H9 (cell line): ENCODE measurements around the gene ACBD6. TPM values are rescaled to one million over a fixed set of nuclear protein-coding genes. Genes with fewer than 3 reads are reported as not detected.
"Not testable (repeated sequence)": the region's sequence is repeated elsewhere in the genome, so short reads cannot be mapped to it uniquely, and the experiment has no call there.

Experiments
- DNase-seq: peaks from one replicate; pipeline ENCODE4 v3.0.0-alpha.2; 2017
- H2AFZ ChIP-seq: one replicate; pipeline ENCODE4 v1.6.1; 2013; ENCODE audit warnings: mild to moderate bottlenecking, low read length, control low read depth, moderate library complexity
- H2AK5ac ChIP-seq: 2 replicates; pipeline ENCODE4 v1.6.1; 2013; ENCODE audit warnings: low read length, control low read depth, mixed read lengths; ENCODE audit not compliant: insufficient read length
- H2BK120ac ChIP-seq: one replicate; pipeline ENCODE4 v1.6.1; 2013; ENCODE audit warnings: low read depth, mild to moderate bottlenecking, low read length, control low read depth, inconsistent platforms; ENCODE audit not compliant: poor library complexity, severe bottlenecking
- H2BK12ac ChIP-seq: 2 replicates; pipeline ENCODE4 v1.6.1; 2013; ENCODE audit warnings: low read length, control low read depth, mixed read lengths, low read depth; ENCODE audit not compliant: insufficient read length
- H2BK15ac ChIP-seq: 2 replicates; pipeline ENCODE4 v1.6.1; 2013; ENCODE audit warnings: low read depth, low read length, control low read depth
- H2BK20ac ChIP-seq: one replicate; pipeline ENCODE4 v1.6.1; 2013; ENCODE audit warnings: low read depth, mild to moderate bottlenecking, low read length, control low read depth, inconsistent platforms; ENCODE audit not compliant: poor library complexity, severe bottlenecking
- H2BK5ac ChIP-seq: 2 replicates; pipeline ENCODE4 v1.6.1; 2013; ENCODE audit warnings: low read length, control low read depth, mixed read lengths; ENCODE audit not compliant: insufficient read length
- H3K14ac ChIP-seq: 2 replicates; pipeline ENCODE4 v1.6.1; 2013; ENCODE audit warnings: low read length, control low read depth; ENCODE audit not compliant: insufficient read depth
- H3K18ac ChIP-seq: 2 replicates; pipeline ENCODE4 v1.6.1; 2013; ENCODE audit warnings: low read depth, mild to moderate bottlenecking, mixed read lengths, low read length, control low read depth; ENCODE audit not compliant: insufficient read length
- H3K23ac ChIP-seq: 2 replicates; pipeline ENCODE4 v1.6.1; 2013; ENCODE audit warnings: low read length, control low read depth, mixed read lengths, low read depth; ENCODE audit not compliant: insufficient read length
- H3K23me2 ChIP-seq: 2 replicates; pipeline ENCODE4 v1.6.1; 2013; ENCODE audit warnings: low read depth, mild to moderate bottlenecking, mixed read lengths, low read length, control low read depth; ENCODE audit not compliant: insufficient read length, poor library complexity, severe bottlenecking
- H3K27ac ChIP-seq: 2 replicates; pipeline ENCODE4 v1.5.1; 2013; ENCODE audit warnings: low read length, control low read depth, mixed read lengths, low read depth; ENCODE audit not compliant: insufficient read length
- H3K27me3 ChIP-seq: 2 replicates; pipeline ENCODE4 v1.6.1; 2013; ENCODE audit warnings: low read length, control low read depth, inconsistent platforms; ENCODE audit not compliant: insufficient read depth
- H3K4ac ChIP-seq: 2 replicates; pipeline ENCODE4 v1.6.1; 2013; ENCODE audit warnings: low read depth, mild to moderate bottlenecking, control low read depth, inconsistent platforms, low read length, moderate library complexity
- H3K4me1 ChIP-seq: 2 replicates; pipeline ENCODE4 v1.6.1; 2013; ENCODE audit warnings: low read length, control low read depth, inconsistent platforms; ENCODE audit not compliant: insufficient read depth
- H3K4me2 ChIP-seq: 2 replicates; pipeline ENCODE4 v1.6.1; 2013; ENCODE audit warnings: low read length, control low read depth, mixed read lengths; ENCODE audit not compliant: insufficient read length, insufficient read depth
- H3K56ac ChIP-seq: 2 replicates; pipeline ENCODE4 v1.6.1; 2013; ENCODE audit warnings: low read depth, mild to moderate bottlenecking, mixed read lengths, low read length, control low read depth; ENCODE audit not compliant: insufficient read length
- H3K79me1 ChIP-seq: 2 replicates; pipeline ENCODE4 v1.6.1; 2013; ENCODE audit warnings: low read depth, mild to moderate bottlenecking, moderate library complexity, low read length, control low read depth, inconsistent platforms; ENCODE audit not compliant: insufficient read depth, poor library complexity, severe bottlenecking
- H3K79me2 ChIP-seq: 2 replicates; pipeline ENCODE4 v1.6.1; 2013; ENCODE audit warnings: low read length, control low read depth, inconsistent platforms; ENCODE audit not compliant: insufficient read depth
- H3K9ac ChIP-seq: 2 replicates; pipeline ENCODE4 v1.6.1; 2013; ENCODE audit warnings: low read length, control low read depth, mixed read lengths; ENCODE audit not compliant: insufficient read length; ENCODE audit errors: extremely low read depth
- H3K9me3 ChIP-seq: one replicate; pipeline ENCODE4 v1.6.1; 2013; ENCODE audit warnings: low read depth, low read length, inconsistent platforms; ENCODE audit not compliant: control insufficient read depth
- H3T11ph ChIP-seq: one replicate; pipeline ENCODE4 v1.6.1; 2013; ENCODE audit warnings: mild to moderate bottlenecking, low read length, control low read depth, inconsistent platforms
- H4K20me1 ChIP-seq: one replicate; pipeline ENCODE4 v1.6.1; 2013; ENCODE audit not compliant: control insufficient read depth, insufficient read length, insufficient read depth
- H4K5ac ChIP-seq: 2 replicates; pipeline ENCODE4 v1.6.1; 2013; ENCODE audit warnings: low read depth, mild to moderate bottlenecking, mixed read lengths, low read length, control low read depth; ENCODE audit not compliant: insufficient read length
- H4K8ac ChIP-seq: replicated peaks from 2 replicates; pipeline ENCODE4 v1.6.1; 2013; ENCODE audit warnings: low read length, control low read depth, mixed read lengths, low read depth; ENCODE audit not compliant: insufficient read length
- H4K91ac ChIP-seq: 2 replicates; pipeline ENCODE4 v1.6.1; 2013; ENCODE audit warnings: low read depth, mild to moderate bottlenecking, moderate library complexity, mixed read lengths, low read length, control low read depth; ENCODE audit not compliant: insufficient read length
- H3K27ac Mint-ChIP-seq, 3 experiments: 2 replicates in 2 of 3; 3 replicates in 1 of 3; pipeline ENCODE4 v1.8.0; 2020 to 2021; ENCODE audit warnings: mixed read lengths in 3 of 3, mild to moderate bottlenecking in 1 of 3, moderate library complexity in 1 of 3
- H3K27me3 Mint-ChIP-seq: 2 replicates; pipeline ENCODE4 v1.8.0; 2021; ENCODE audit warnings: low read depth, mild to moderate bottlenecking, moderate library complexity, mixed read lengths
- H3K36me3 Mint-ChIP-seq, 3 experiments: 2 replicates in 2 of 3; 3 replicates in 1 of 3; pipeline ENCODE4 v1.8.0; 2020 to 2021; ENCODE audit warnings: low read depth in 3 of 3, mixed read lengths in 3 of 3; ENCODE audit not compliant: insufficient read depth in 1 of 3
- H3K4me1 Mint-ChIP-seq, 2 experiments: 2 replicates each; pipeline ENCODE4 v1.8.0; 2020; ENCODE audit warnings: mixed read lengths in 2 of 2
- H3K4me3 Mint-ChIP-seq, 2 experiments: 2 replicates in 1 of 2; 3 replicates in 1 of 2; pipeline ENCODE4 v1.8.0; 2020 to 2021; ENCODE audit warnings: mild to moderate bottlenecking in 2 of 2, mixed read lengths in 2 of 2, moderate library complexity in 1 of 2
- H3K9me3 Mint-ChIP-seq, 2 experiments: 2 replicates in 1 of 2; 3 replicates in 1 of 2; pipeline ENCODE4 v1.8.0; 2020; ENCODE audit warnings: mild to moderate bottlenecking in 2 of 2, mixed read lengths in 2 of 2, moderate library complexity in 1 of 2
- CTCF ChIP-seq: fragments of 200-600 bp; sonication (generic); conservative IDR thresholded peaks from 3 replicates; pipeline ENCODE4 v1.8.0; 2021; ENCODE audit warnings: antibody characterized with exemption, mild to moderate bottlenecking
- WGBS: extraction: QIAGEN DNeasy Blood & Tissue Kit; methylation state at CpG from one replicate; pipeline ENCODE4 v1.1.7; 2013; ENCODE audit warnings: missing lambda C conversion rate, low lambda C conversion rate, mixed read lengths; ENCODE audit not compliant: insufficient read length; ENCODE audit errors: extremely low coverage; 5-methylcytosine and 5-hydroxymethylcytosine counted together
- total RNA-seq: library from RNA; stranded (reverse); gene quantifications from 2 replicates; pipeline ENCODE4 v1.2.1, GENCODE V29; 2021

The ACBD6 gene
- total RNA-seq, 1 experiment from 2014 or later = 51.4 TPM

GRCh38 chr1:180550241-180550640 is 47.9 kb upstream of the ACBD6 start:
- peaks cover 2 to 5% of the 10 kb centered on the region in 2 experiments; a peak in 3 of 4 replicates for H3K4me1 Mint-ChIP-seq
- no CpG with 5 or more reads among the region's 3 CpGs for WGBS
- no peak overlapping the region for H3K27ac Mint-ChIP-seq

GRCh38 chr1:180549770-180550169 is 47.4 kb upstream of the ACBD6 start:
- not testable (repeated sequence) for H2BK15ac ChIP-seq, H3K9me3 ChIP-seq, H3K27me3 Mint-ChIP-seq, H3K79me2 ChIP-seq, H2BK20ac ChIP-seq, H3K4me3 Mint-ChIP-seq, H3K27ac ChIP-seq, H3K4me1 Mint-ChIP-seq, H4K8ac ChIP-seq, H3K56ac ChIP-seq, H3K27ac Mint-ChIP-seq, H3K9me3 Mint-ChIP-seq, H3K9ac ChIP-seq, H2BK120ac ChIP-seq, H3T11ph ChIP-seq, H3K27me3 ChIP-seq, H3K23me2 ChIP-seq, H2AFZ ChIP-seq, H3K36me3 Mint-ChIP-seq, H3K23ac ChIP-seq, H2BK12ac ChIP-seq, H3K4ac ChIP-seq, H2BK5ac ChIP-seq, H3K79me1 ChIP-seq, H4K20me1 ChIP-seq, H3K4me2 ChIP-seq, DNase-seq, H4K91ac ChIP-seq, H4K5ac ChIP-seq, H3K18ac ChIP-seq, H3K14ac ChIP-seq, H3K4me1 ChIP-seq, H2AK5ac ChIP-seq
- WGBS = no CpG with 5 or more reads among the region's 8 CpGs

More at GRCh38 chr1:180550241-180550640, 47.9 kb upstream of the ACBD6 start:
- H3K18ac ChIP-seq = no peak overlapping the region
- Mint-ChIP-seq H3K4me3 (no peak overlapping the region), H3K36me3 (no peaks in the 10 kb centered on the region), H3K27me3 (no peaks in the 10 kb centered on the region), H3K9me3 (no peaks in the 10 kb centered on the region)
- H2BK15ac ChIP-seq = no peak overlapping the region
- no peaks in the 10 kb centered on the region for H3K79me2 ChIP-seq
- no peak overlapping the region for H3K9ac ChIP-seq
- no peak overlapping the region for H3T11ph ChIP-seq
- H4K5ac ChIP-seq = no peak overlapping the region
- H3K4ac ChIP-seq = no peak overlapping the region
- no peaks in the 10 kb centered on the region for H3K23me2 ChIP-seq
- no peaks in the 10 kb centered on the region for H3K79me1 ChIP-seq
- H4K20me1 ChIP-seq = no peaks in the 10 kb centered on the region
- H2BK20ac ChIP-seq = no peak overlapping the region
- no peak overlapping the region for H3K56ac ChIP-seq
- no peak overlapping the region for H2BK12ac ChIP-seq
- no peaks in the 10 kb centered on the region; the same call in 1 of the 2 replicates for H3K4me1 ChIP-seq
- no peak overlapping the region for H3K27ac ChIP-seq
- no peak overlapping the region for H4K91ac ChIP-seq
- H3K27me3 ChIP-seq = no peaks in the 10 kb centered on the region
- no peak overlapping the region for H2BK5ac ChIP-seq
- H3K14ac ChIP-seq = no peak overlapping the region
- DNase-seq = no peak
- H3K23ac ChIP-seq = no peak overlapping the region
- TF ChIP-seq CTCF = no peak
- H2AFZ ChIP-seq = no peak overlapping the region
- no peaks in the 10 kb centered on the region for H3K9me3 ChIP-seq
- no peak overlapping the region for H2BK120ac ChIP-seq
- no peak overlapping the region for H3K4me2 ChIP-seq
- no peak overlapping the region for H4K8ac ChIP-seq
- no peak overlapping the region for H2AK5ac ChIP-seq
